Mammary epithelial cell (primary cell): ENCODE results near the gene DNPEP.

ENCODE experiments used
- EZH2 ChIP-seq: IDR thresholded peaks from 2 replicates; pipeline ENCODE4 v1.6.1; 2012; ENCODE audit warnings: low read length, inconsistent platforms, borderline replicate concordance
- TF ChIP-seq, protein P1 (sequence below), 2 donors: IDR thresholded peaks in 1 of 2; conservative IDR thresholded peaks in 1 of 2; 2 replicates each; pipeline ENCODE4 v1.5.1; 2011 to 2012; ENCODE audit warnings: inconsistent platforms in 2 of 2, low read length in 2 of 2, mild to moderate bottlenecking in 2 of 2, control low read depth in 1 of 2, low read depth in 1 of 2; ENCODE audit not compliant: insufficient read depth in 1 of 2; ENCODE audit errors: extremely low read depth in 1 of 2

- TF ChIP-seq, protein P1, sequence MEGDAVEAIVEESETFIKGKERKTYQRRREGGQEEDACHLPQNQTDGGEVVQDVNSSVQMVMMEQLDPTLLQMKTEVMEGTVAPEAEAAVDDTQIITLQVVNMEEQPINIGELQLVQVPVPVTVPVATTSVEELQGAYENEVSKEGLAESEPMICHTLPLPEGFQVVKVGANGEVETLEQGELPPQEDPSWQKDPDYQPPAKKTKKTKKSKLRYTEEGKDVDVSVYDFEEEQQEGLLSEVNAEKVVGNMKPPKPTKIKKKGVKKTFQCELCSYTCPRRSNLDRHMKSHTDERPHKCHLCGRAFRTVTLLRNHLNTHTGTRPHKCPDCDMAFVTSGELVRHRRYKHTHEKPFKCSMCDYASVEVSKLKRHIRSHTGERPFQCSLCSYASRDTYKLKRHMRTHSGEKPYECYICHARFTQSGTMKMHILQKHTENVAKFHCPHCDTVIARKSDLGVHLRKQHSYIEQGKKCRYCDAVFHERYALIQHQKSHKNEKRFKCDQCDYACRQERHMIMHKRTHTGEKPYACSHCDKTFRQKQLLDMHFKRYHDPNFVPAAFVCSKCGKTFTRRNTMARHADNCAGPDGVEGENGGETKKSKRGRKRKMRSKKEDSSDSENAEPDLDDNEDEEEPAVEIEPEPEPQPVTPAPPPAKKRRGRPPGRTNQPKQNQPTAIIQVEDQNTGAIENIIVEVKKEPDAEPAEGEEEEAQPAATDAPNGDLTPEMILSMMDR (conservative IDR thresholded peaks at IDR 0.05 in 1 of 2, IDR thresholded peaks at IDR 0.05 in 1 of 2; ENCODE audit: extremely low read depth in 1 of 2, insufficient read depth in 1 of 2, low read depth in 1 of 2, low read length in 2 of 2) = no peak
- TF ChIP-seq EZH2 = no peak
These were observed 30.7 kb upstream of the DNPEP start, which contains the start of gene DES for GRCh38 chr2:219418155-219419011.
